H1 (cell line): Measurements from ENCODE around the gene PAQR4.

ENCODE experiments used
- MAFK ChIP-seq: IDR thresholded peaks from 2 replicates; pipeline ENCODE4 v1.6.1; 2012; ENCODE audit warnings: low read depth, mild to moderate bottlenecking, improper control_type of control experiment, low read length
- POLR2A ChIP-seq, 2 experiments: IDR thresholded peaks; 1 replicate in 1 of 2; 2 replicates in 1 of 2; pipeline ENCODE4 v1.6.1; 2011; ENCODE audit warnings: low read depth in 2 of 2, low read length in 2 of 2, mild to moderate bottlenecking in 2 of 2; ENCODE audit errors: control extremely low read depth in 1 of 2
- RFX5 ChIP-seq: IDR thresholded peaks from 2 replicates; pipeline ENCODE4 v1.6.1; 2011; ENCODE audit warnings: low read depth, low read length, improper control_type of control experiment, borderline replicate concordance
- TCF12 ChIP-seq: IDR thresholded peaks from 2 replicates; pipeline ENCODE4 v1.6.1; 2011; ENCODE audit warnings: low read depth, mild to moderate bottlenecking, low read length
- TF ChIP-seq, protein P1 (sequence below), 3 experiments: IDR thresholded peaks; 1 replicate in 2 of 3; 2 replicates in 1 of 3; pipeline versions ENCODE4 v1.5.1 to v1.6.1; 2011; ENCODE audit warnings: low read length in 3 of 3, mild to moderate bottlenecking in 3 of 3, inconsistent platforms in 2 of 3, low read depth in 1 of 3, moderate library complexity in 1 of 3; ENCODE audit not compliant: insufficient read depth in 1 of 3; ENCODE audit errors: control extremely low read depth in 1 of 3
- TF ChIP-seq, protein P2 (sequence below): IDR thresholded peaks from 2 replicates; pipeline ENCODE4 v1.6.1; 2012; ENCODE audit warnings: inconsistent platforms

DNA sequence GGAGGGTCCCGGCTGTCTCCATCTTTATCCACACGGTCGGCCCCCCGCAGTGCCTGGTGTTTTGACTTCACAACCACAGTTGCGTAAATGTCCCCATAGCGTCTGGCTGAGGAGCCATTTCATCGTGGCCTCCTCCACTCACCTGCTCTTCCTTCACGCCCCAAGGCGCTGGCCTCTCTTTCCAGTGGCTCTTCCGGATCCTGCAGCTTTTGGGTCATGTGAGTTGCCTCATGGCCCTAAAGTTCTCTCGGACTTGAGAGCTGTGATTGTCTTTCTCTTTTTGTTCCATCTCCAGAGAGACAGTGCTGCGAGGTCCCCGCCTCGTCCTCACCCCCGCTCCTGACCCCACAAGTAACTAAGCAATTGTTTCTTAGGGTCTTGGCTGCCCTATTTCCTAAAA, 34.7 kb upstream of the PAQR4 start:
- TF ChIP-seq RFX5 (no peak), MAFK (no peak), TCF12 (no peak), POLR2A (IDR thresholded peaks at IDR 0.05; ENCODE audit: control extremely low read depth in 1 of 2, low read depth in 2 of 2, low read length in 2 of 2) (no peak)
- TF ChIP-seq, protein P1, sequence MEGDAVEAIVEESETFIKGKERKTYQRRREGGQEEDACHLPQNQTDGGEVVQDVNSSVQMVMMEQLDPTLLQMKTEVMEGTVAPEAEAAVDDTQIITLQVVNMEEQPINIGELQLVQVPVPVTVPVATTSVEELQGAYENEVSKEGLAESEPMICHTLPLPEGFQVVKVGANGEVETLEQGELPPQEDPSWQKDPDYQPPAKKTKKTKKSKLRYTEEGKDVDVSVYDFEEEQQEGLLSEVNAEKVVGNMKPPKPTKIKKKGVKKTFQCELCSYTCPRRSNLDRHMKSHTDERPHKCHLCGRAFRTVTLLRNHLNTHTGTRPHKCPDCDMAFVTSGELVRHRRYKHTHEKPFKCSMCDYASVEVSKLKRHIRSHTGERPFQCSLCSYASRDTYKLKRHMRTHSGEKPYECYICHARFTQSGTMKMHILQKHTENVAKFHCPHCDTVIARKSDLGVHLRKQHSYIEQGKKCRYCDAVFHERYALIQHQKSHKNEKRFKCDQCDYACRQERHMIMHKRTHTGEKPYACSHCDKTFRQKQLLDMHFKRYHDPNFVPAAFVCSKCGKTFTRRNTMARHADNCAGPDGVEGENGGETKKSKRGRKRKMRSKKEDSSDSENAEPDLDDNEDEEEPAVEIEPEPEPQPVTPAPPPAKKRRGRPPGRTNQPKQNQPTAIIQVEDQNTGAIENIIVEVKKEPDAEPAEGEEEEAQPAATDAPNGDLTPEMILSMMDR (IDR thresholded peaks at IDR 0.05; ENCODE audit: control extremely low read depth in 1 of 3, insufficient read depth in 1 of 3, low read depth in 1 of 3, low read length in 3 of 3), result no peak
- TF ChIP-seq, protein P2, sequence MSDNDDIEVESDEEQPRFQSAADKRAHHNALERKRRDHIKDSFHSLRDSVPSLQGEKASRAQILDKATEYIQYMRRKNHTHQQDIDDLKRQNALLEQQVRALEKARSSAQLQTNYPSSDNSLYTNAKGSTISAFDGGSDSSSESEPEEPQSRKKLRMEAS, result no peak
